Kasumi-1 (cell line): Measurements from ENCODE around the gene ANLN.
"Not testable (repeated sequence)": the region's sequence is repeated elsewhere in the genome, so short reads cannot be mapped to it uniquely, and the experiment has no call there.

Experiments
- DNase-seq, 2 experiments: peaks; one replicate each; lab custom pipeline; 2025; lab: John Stamatoyannopoulos, UW

ANLN gene

DNA sequence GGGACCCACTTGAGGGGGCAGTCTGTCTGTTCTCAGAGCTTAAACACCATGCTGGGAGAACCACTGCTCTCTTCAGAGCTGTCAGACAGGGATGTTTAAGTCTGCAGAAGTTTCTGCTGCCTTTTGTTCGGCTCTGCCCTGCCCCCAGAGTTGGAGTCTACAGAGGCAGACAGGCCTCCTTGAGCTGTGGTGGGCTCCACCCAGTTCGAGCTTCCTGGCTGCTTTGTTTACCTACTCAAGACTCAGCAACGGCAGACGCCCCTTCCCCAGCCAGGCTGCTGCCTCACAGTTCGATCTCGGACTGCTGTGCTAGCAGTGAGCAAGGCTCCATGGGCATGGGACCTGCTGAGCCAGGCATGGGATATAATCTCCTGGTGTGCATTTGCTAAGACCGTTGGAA lies 11.1 kb upstream of the ANLN start:
- DNase-seq = not testable (repeated sequence)

GRCh38 chr7:36379831-36380504 lies 9.7 kb upstream of the ANLN start:
- DNase-seq = no peak

DNA sequence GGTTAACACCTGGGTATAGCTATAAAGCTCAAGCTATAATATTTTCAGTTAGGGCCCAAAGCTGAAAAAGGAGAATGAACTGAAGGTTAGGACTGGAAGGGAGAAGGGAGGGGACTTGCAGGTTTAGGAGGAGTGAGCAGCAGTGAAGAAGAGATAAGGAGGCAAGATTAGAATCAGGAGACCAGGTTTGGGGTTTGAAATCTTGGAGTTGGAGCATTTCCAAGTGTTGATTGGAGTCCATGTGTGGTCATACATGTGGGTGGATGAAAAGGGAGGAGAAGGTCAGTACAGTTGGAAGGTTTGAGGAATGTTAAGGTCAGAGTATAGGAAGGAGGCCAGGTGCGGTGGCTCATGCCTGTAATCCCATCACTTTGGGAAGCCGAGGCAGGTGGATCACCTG lies 8.6 kb upstream of the ANLN start:
- DNase-seq = no peak

- DNase-seq = not testable (repeated sequence)
These were observed 6.4 kb upstream of the ANLN start for GRCh38 chr7:36383284-36383683.

DNA sequence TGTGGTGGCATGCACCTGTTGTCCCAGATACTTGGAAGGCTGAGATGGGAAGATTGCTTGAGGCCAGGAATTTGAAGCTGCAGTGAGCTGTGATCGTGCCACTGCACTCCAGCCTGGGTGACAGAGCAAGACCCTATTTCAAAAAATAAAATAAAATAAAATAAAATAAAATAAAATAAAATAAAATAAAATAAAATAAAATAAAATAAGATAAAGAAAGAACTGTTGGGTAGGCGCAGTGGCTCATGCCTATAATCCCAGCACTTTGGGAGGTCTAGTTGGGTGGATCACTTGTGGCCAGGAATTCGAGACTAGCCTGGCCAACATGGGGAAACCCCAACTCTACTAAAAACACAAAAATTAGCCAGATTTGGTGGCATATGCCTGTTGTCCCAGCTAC lies 4.0 kb upstream of the ANLN start:
- DNase-seq = not testable (repeated sequence)

- DNase-seq = no peak
These were observed 2.0 kb upstream of the ANLN start for GRCh38 chr7:36387435-36388231.

DNA sequence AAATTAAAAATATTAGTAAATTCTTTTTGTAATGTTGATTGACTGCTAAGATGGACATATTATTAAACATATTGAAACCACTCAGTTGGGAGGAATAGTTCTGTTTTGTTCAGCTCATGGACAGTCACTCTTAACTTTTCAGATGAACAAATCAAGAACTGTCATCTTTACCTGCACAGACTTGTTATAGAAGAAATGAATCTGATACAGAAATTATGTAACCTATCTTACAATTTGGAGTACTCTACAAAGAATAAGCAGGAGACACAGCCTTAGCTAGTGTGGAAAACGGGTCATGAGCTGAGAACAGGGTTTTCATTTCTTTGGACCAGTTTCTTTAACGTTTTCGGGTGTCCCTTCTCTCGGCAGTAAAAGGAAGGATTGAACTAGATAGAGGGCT lies 1.2 kb upstream of the ANLN start:
- DNase-seq = no peak

GRCh38 chr7:36390199-36391090 lies 783 bp downstream of the ANLN start:
- DNase-seq = peak; percentile 75 to 89

- peak; percentile 41 to 55 for DNase-seq
These were observed 2.0 kb downstream of the ANLN start for GRCh38 chr7:36391436-36392198.

DNA sequence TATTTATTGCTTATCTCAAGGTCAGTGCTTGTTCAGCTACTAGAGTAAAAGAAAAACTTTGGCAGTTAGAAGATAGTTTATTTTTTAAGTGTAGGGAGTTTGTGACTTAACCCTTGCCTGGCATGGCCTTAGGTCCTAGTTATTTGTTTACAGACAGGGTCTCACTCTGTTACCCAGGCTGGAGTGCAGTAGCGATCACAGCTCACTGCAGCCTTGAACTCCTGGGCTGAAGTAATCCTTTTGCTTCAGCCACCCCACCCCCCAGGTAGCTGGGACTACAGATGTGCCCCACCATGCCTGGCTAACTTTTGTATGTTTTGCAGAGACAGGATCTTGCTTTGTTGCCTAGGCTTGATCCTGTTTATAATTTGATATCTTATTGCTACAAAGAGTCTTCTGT lies 4.2 kb downstream of the ANLN start:
- no peak for DNase-seq

- DNase-seq = no peak
These were observed 5.7 kb downstream of the ANLN start for GRCh38 chr7:36395171-36395894.

DNA sequence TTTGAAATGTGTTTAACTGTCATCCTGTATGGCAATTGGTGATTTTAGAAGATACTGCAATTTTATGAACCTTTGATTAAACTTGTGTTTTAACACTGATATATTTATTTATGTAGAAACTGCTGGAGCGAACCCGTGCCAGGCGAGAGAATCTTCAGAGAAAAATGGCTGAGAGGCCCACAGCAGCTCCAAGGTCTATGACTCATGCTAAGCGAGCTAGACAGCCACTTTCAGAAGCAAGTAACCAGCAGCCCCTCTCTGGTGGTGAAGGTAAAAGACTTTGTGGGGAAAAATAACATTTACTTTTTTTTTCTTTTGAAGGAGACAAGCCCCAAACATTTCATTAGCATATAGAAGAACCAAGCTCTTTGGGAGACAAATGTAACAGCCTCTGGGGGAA lies 6.5 kb downstream of the ANLN start:
- no peak for DNase-seq

DNA sequence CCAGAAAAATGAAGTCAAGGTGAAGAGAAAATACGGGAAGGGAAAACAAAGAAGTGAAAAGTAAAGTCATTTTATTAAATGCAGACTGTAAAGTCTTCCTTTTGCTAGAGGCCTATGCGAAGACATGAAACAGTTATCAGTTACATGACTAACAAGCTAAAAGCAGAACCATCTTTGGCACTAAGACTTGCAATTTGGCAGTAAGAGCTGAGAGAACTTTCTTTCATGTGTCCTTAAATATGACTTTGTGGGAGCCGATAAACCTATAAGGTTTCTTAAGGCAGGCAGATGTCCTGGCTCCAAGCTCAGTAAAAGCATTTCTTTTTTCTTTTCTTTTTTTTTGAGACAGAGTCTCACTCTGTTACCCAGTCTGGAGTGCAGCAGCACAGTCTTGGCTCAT lies 10.4 kb downstream of the ANLN start:
- DNase-seq = no peak

- DNase-seq = no peak
These were observed 10.9 kb downstream of the ANLN start for GRCh38 chr7:36400606-36401005.

DNA sequence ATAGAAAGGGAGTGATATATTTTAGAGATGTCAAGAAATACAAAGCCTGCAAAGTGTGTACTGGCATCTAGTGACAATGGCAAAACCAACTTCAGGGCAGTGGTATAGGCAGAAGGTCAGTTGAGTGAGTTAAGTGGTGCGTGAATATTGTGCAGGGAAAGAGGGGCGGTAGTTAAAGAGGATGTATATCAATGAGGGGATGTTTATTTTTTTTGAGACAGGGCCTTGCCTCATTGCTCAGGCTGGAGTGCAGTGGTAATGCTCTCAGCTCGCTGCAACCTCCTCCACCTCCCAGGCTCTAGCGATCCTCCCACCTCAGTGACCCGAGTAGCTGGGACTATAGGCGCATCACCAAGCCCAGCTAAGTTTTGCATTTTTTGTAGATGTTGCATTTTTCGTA lies 13.8 kb downstream of the ANLN start:
- no peak for DNase-seq

GRCh38 chr7:36404639-36405408 lies 15.2 kb downstream of the ANLN start:
- DNase-seq = no peak

DNA sequence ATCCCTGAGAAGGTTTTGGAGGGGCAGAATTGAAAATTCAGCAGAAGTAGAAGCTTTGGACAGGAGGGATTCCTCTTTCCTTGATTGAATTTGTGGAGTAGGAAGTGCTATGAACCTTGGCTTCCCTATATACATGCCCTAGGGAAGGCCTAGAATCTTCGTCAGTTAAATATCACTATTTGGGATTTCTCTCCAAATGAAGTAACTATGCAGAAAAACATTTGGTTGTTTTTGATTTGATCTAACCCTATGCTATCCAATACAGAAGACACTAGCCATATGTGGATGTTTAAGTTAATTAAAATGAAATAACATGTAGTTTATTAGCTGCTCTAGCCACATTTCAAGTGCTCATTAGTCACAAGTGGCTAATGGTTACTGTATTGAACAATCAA lies 15.7 kb downstream of the ANLN start:
- no peak for DNase-seq

GRCh38 chr7:36406156-36406555 lies 16.5 kb downstream of the ANLN start:
- DNase-seq = no peak

- no peak for DNase-seq
These were observed 18.2 kb downstream of the ANLN start for GRCh38 chr7:36407636-36408550.
